Suprapubic skin (tissue), 4 donors: ENCODE data around the gene BDH1.

ENCODE experiments used
- CTCF ChIP-seq, 2 donors: fragments of 200-600 bp in 1 of 2; fragments of 450-650 bp in 1 of 2; sonication (generic) in 1 of 2; IDR thresholded peaks; one replicate each; pipeline ENCODE4 v1.5.1; 2016 to 2019; ENCODE audit warnings: antibody characterized with exemption in 2 of 2, mild to moderate bottlenecking in 1 of 2, moderate library complexity in 1 of 2
- POLR2A ChIP-seq, 2 donors: fragments of 450-650 bp; IDR thresholded peaks; one replicate each; pipeline ENCODE4 v1.6.1; 2017; ENCODE audit warnings: antibody characterized with exemption in 2 of 2, mild to moderate bottlenecking in 2 of 2, moderate library complexity in 2 of 2
- POLR2AphosphoS5 ChIP-seq, 3 donors: sonication (generic); formaldehyde crosslinking; IDR thresholded peaks; one replicate each; pipeline ENCODE4 v1.6.1; 2017; ENCODE audit warnings: antibody characterized with exemption in 3 of 3

GRCh38 chr3:197552198-197552597 lies 3.6 kb downstream of the BDH1 start:
- TF ChIP-seq CTCF (IDR thresholded peaks at IDR 0.05) = no peak
- TF ChIP-seq POLR2A (IDR thresholded peaks at IDR 0.05) = no peak
- no peak for TF ChIP-seq POLR2AphosphoS5 (IDR thresholded peaks at IDR 0.05)
